DND-41 (cell line): ENCODE results near the gene CD244.
"Not testable (repeated sequence)": the region's sequence is repeated elsewhere in the genome, so short reads cannot be mapped to it uniquely, and the experiment has no call there.

Source experiments
- CTCF ChIP-seq: IDR thresholded peaks from 2 replicates; pipeline ENCODE4 v1.5.1; 2012; ENCODE audit warnings: borderline replicate concordance, low read length, moderate library complexity, mild to moderate bottlenecking; ENCODE audit not compliant: poor library complexity, severe bottlenecking; ENCODE audit errors: extremely low read depth
- EZH2 ChIP-seq: IDR thresholded peaks from 3 replicates; pipeline ENCODE4 v1.6.1; 2012; ENCODE audit warnings: borderline replicate concordance, low read depth, mild to moderate bottlenecking, moderate library complexity, low read length, inconsistent platforms; ENCODE audit not compliant: severe bottlenecking

- not testable (repeated sequence) for TF ChIP-seq CTCF, EZH2
Observed at GRCh38 chr1:160900683-160901082, 38.0 kb upstream of the CD244 start.
